Activated CD4-positive, CD25-positive, alpha-beta regulatory T cell (primary cell): ENCODE results near the gene CRYL1.

Source experiments
- DNase-seq, 4 experiments: peaks; one replicate each; lab custom pipeline; 2025; lab: John Stamatoyannopoulos, UW

CRYL1 gene

GRCh38 chr13:20422362-20422761, 103.3 kb downstream of the CRYL1 start:
- DNase-seq = no peak

- no peak for DNase-seq
These were observed 104.7 kb downstream of the CRYL1 start for GRCh38 chr13:20420938-20421337.

- DNase-seq = no peak
These were observed 106.7 kb downstream of the CRYL1 start for GRCh38 chr13:20418953-20419352.

GRCh38 chr13:20416223-20416745, 109.4 kb downstream of the CRYL1 start:
- DNase-seq = no peak

GRCh38 chr13:20415694-20416107, 110.0 kb downstream of the CRYL1 start:
- no peak for DNase-seq

GRCh38 chr13:20415306-20415679, 110.4 kb downstream of the CRYL1 start:
- DNase-seq = no peak

GRCh38 chr13:20414546-20415305, 110.9 kb downstream of the CRYL1 start:
- no peak for DNase-seq

GRCh38 chr13:20412691-20413355, 112.8 kb downstream of the CRYL1 start:
- DNase-seq = no peak

- DNase-seq = no peak
These were observed 113.9 kb downstream of the CRYL1 start for GRCh38 chr13:20411638-20412342.

- no peak for DNase-seq
These were observed 114.9 kb downstream of the CRYL1 start for GRCh38 chr13:20410726-20411125.

- DNase-seq = no peak
These were observed 117.5 kb downstream of the CRYL1 start for GRCh38 chr13:20408181-20408580.

- no peak for DNase-seq
These were observed 117.9 kb downstream of the CRYL1 start for GRCh38 chr13:20407759-20408158.

GRCh38 chr13:20405691-20406090, 120.0 kb downstream of the CRYL1 start:
- no peak for DNase-seq

- no peak for DNase-seq
These were observed 121.0 kb downstream of the CRYL1 start for GRCh38 chr13:20404488-20405222.

- DNase-seq = no peak
These were observed 121.8 kb downstream of the CRYL1 start for GRCh38 chr13:20403826-20404225.

- no peak for DNase-seq
These were observed 122.8 kb downstream of the CRYL1 start for GRCh38 chr13:20402881-20403280.

- no peak for DNase-seq
These were observed 123.5 kb downstream of the CRYL1 start for GRCh38 chr13:20401931-20402856.

- DNase-seq = no peak
These were observed 124.1 kb downstream of the CRYL1 start for GRCh38 chr13:20401531-20401930.

GRCh38 chr13:20400774-20401173, 124.9 kb downstream of the CRYL1 start:
- no peak for DNase-seq

- DNase-seq = no peak
These were observed 125.7 kb downstream of the CRYL1 start for GRCh38 chr13:20399961-20400360.

GRCh38 chr13:20399515-20399914, 126.1 kb downstream of the CRYL1 start:
- no peak for DNase-seq
